GM23338 (cell line): ENCODE results near the gene TVP23A. TPM values are rescaled to one million over a fixed set of nuclear protein-coding genes. Genes with fewer than 3 reads are reported as not detected.

ENCODE experiments used
- ATAC-seq: fragments of 200-7000 bp; cut with Tn5 transposase; 3 replicates; pipeline ENCODE4 v1.9.1; 2020
- DNase-seq: peaks from one replicate; pipeline ENCODE4 v3.0.0-alpha.2; 2015; ENCODE audit warnings: low spot score
- H2AFZ ChIP-seq: fragments of 200-600 bp; sonication (generic); 2 replicates; pipeline ENCODE4 v1.8.0; 2016; ENCODE audit warnings: antibody characterized with exemption, mild to moderate bottlenecking, moderate library complexity
- H3F3A ChIP-seq: fragments of 200-600 bp; sonication (generic); replicated peaks from 2 replicates; pipeline ENCODE4 v1.8.0; 2017; ENCODE audit warnings: antibody characterized with exemption, mixed run types, low read depth
- H3K27ac ChIP-seq: fragments of 200-600 bp; sonication (generic); 2 replicates; pipeline ENCODE4 v1.6.1; 2016; ENCODE audit warnings: low read depth
- H3K27me3 ChIP-seq: fragments of 200-600 bp; sonication (generic); 2 replicates; pipeline ENCODE4 v1.8.0; 2016; ENCODE audit warnings: mild to moderate bottlenecking, mixed run types, moderate library complexity; ENCODE audit not compliant: insufficient read depth
- H3K36me3 ChIP-seq: fragments of 200-600 bp; sonication (generic); 2 replicates; pipeline ENCODE4 v1.8.0; 2016; ENCODE audit warnings: mild to moderate bottlenecking; ENCODE audit not compliant: insufficient read depth
- H3K4me1 ChIP-seq: fragments of 200-600 bp; sonication (generic); 2 replicates; pipeline ENCODE4 v1.8.0; 2016; ENCODE audit warnings: mild to moderate bottlenecking, moderate library complexity; ENCODE audit not compliant: insufficient read depth
- H3K4me2 ChIP-seq: fragments of 200-600 bp; sonication (generic); 2 replicates; pipeline ENCODE4 v1.7.1; 2017; ENCODE audit warnings: mixed run types
- H3K4me3 ChIP-seq: fragments of 200-600 bp; sonication (generic); 2 replicates; pipeline ENCODE4 v1.6.1; 2016; ENCODE audit warnings: mixed run types
- H3K79me2 ChIP-seq: fragments of 200-600 bp; sonication (generic); replicated peaks from 2 replicates; pipeline ENCODE4 v1.8.0; 2017; ENCODE audit warnings: mild to moderate bottlenecking; ENCODE audit not compliant: insufficient read depth
- H3K9me2 ChIP-seq: fragments of 200-600 bp; sonication (generic); 2 replicates; pipeline ENCODE4 v1.8.0; 2017; ENCODE audit not compliant: insufficient read depth
- H4K20me1 ChIP-seq: fragments of 200-600 bp; sonication (generic); replicated peaks from 2 replicates; pipeline ENCODE4 v1.8.0; 2017; ENCODE audit warnings: mild to moderate bottlenecking; ENCODE audit not compliant: insufficient read depth
- H3K27ac Mint-ChIP-seq: 2 replicates; pipeline ENCODE4 v1.8.0; 2020; ENCODE audit warnings: inconsistent platforms, mild to moderate bottlenecking, moderate library complexity, mixed read lengths
- H3K27me3 Mint-ChIP-seq: 3 replicates; pipeline ENCODE4 v1.8.0; 2022; ENCODE audit warnings: low read depth, mild to moderate bottlenecking, moderate library complexity, mixed read lengths, inconsistent platforms; ENCODE audit not compliant: insufficient read depth, poor library complexity
- H3K36me3 Mint-ChIP-seq: 3 replicates; pipeline ENCODE4 v1.8.0; 2021; ENCODE audit warnings: low read depth, mild to moderate bottlenecking, inconsistent platforms, moderate library complexity, mixed read lengths
- H3K4me1 Mint-ChIP-seq: 3 replicates; pipeline ENCODE4 v1.8.0; 2020; ENCODE audit warnings: mild to moderate bottlenecking, inconsistent platforms, mixed read lengths
- H3K4me3 Mint-ChIP-seq: 3 replicates; pipeline ENCODE4 v1.8.0; 2021; ENCODE audit warnings: moderate library complexity, mild to moderate bottlenecking, inconsistent platforms, mixed read lengths
- H3K9me3 Mint-ChIP-seq: 3 replicates; pipeline ENCODE4 v1.8.0; 2020; ENCODE audit warnings: moderate library complexity, mild to moderate bottlenecking, inconsistent platforms, mixed read lengths
- CREB1 ChIP-seq: fragments of 250-450 bp; sonication (Bioruptor Pico); IDR thresholded peaks from 2 replicates; pipeline ENCODE4 v1.5.0; 2020; ENCODE audit warnings: low read depth, mild to moderate bottlenecking, moderate library complexity
- CTCF ChIP-seq, 2 experiments: fragments of 200-600 bp in 1 of 2; sonication (generic) in 1 of 2; conservative IDR thresholded peaks; 2 replicates each; pipeline versions ENCODE4 v1.5.1 to v1.6.1; 2016 to 2017; ENCODE audit warnings: antibody characterized with exemption in 2 of 2, low read depth in 2 of 2, mild to moderate bottlenecking in 2 of 2, moderate library complexity in 1 of 2
- ETS1 ChIP-seq: IDR thresholded peaks from 2 replicates; pipeline ENCODE4 v1.6.1; 2016; ENCODE audit warnings: antibody characterized with exemption
- EZH2 ChIP-seq: fragments of 200-600 bp; sonication (generic); IDR thresholded peaks from one replicate; pipeline ENCODE4 v1.8.0; 2017; ENCODE audit warnings: antibody characterized with exemption, mild to moderate bottlenecking, low read depth; ENCODE audit not compliant: unreplicated experiment
- EZH2phosphoT487 ChIP-seq: fragments of 200-600 bp; sonication (generic); IDR thresholded peaks from one replicate; pipeline ENCODE4 v1.8.1; 2018; ENCODE audit warnings: antibody characterized with exemption; ENCODE audit not compliant: unreplicated experiment
- JUNB ChIP-seq: IDR thresholded peaks from one replicate; pipeline ENCODE4 v1.6.1; 2016; ENCODE audit warnings: antibody characterized with exemption; ENCODE audit not compliant: unreplicated experiment
- NANOG ChIP-seq: IDR thresholded peaks from 2 replicates; pipeline ENCODE4 v1.6.1; 2016; ENCODE audit warnings: antibody characterized with exemption, borderline replicate concordance
- POLR2AphosphoS5 ChIP-seq: IDR thresholded peaks from 2 replicates; pipeline ENCODE4 v1.6.1; 2016; ENCODE audit warnings: antibody characterized with exemption, low read depth
- REST ChIP-seq: IDR thresholded peaks from one replicate; pipeline ENCODE4 v1.6.1; 2018; ENCODE audit warnings: antibody characterized with exemption; ENCODE audit not compliant: unreplicated experiment
- STAT1 ChIP-seq: IDR thresholded peaks from one replicate; pipeline ENCODE4 v1.6.1; 2016; ENCODE audit warnings: antibody characterized with exemption; ENCODE audit not compliant: unreplicated experiment
- ZNF331 ChIP-seq: fragments of 250-450 bp; sonication (Bioruptor Pico); IDR thresholded peaks from 2 replicates; pipeline ENCODE4 v1.5.0; 2020; ENCODE audit warnings: low read depth, mild to moderate bottlenecking, moderate library complexity
- ZNF462 ChIP-seq: fragments of 250-450 bp; sonication (Bioruptor Pico); IDR thresholded peaks from 2 replicates; pipeline ENCODE4 v1.5.0; 2020; ENCODE audit warnings: mild to moderate bottlenecking, moderate library complexity
- polyA plus RNA-seq: library from polyadenylated mRNA; unstranded; fragments of >200 nt; fragmentation: Nextera tagmentation; extraction: Ambion mirVana; gene quantifications from 2 replicates; pipeline ENCODE4 v1.2.1, GENCODE V29; 2016
- total RNA-seq: library from RNA; depleted of rRNA; stranded (reverse); fragments of >200 nt; shearing (Covaris generic); gene quantifications from 2 replicates; pipeline ENCODE4 v1.2.3, GENCODE V29; 2014

The TVP23A gene
- total and polyA plus RNA-seq, 2 experiments from 2014 or later: 2.8 to 4.5 TPM

- no peak overlapping the region for H3K4me3 Mint-ChIP-seq
- H3K4me1 Mint-ChIP-seq: peaks cover 6% of the 10 kb centered on the region; the same call in 2 of the 3 replicates
- H3K27me3 ChIP-seq: no peaks in the 10 kb centered on the region
- H2AFZ ChIP-seq: no peak overlapping the region
- DNase-seq: no peak
- no peaks in the 10 kb centered on the region for H3K4me1 ChIP-seq
- no peaks in the 10 kb centered on the region for H3K9me2 ChIP-seq
- H3K36me3 ChIP-seq: no peaks in the 10 kb centered on the region
- H3K36me3 Mint-ChIP-seq: no peaks in the 10 kb centered on the region
- H3K4me3 ChIP-seq: no peak overlapping the region
- no peaks in the 10 kb centered on the region for H3K9me3 Mint-ChIP-seq
- no peaks in the 10 kb centered on the region for H3K27me3 Mint-ChIP-seq
- no peak for TF ChIP-seq JUNB
- no peak for TF ChIP-seq ZNF331 (CRISPR knock-in tag)
- TF ChIP-seq NANOG: no peak
- TF ChIP-seq REST: no peak
- TF ChIP-seq CTCF (conservative IDR thresholded peaks at IDR 0.05; ENCODE audit: low read depth in 2 of 2): no peak
- TF ChIP-seq EZH2phosphoT487: no peak
- no peak for TF ChIP-seq EZH2
- TF ChIP-seq ETS1: no peak
- TF ChIP-seq STAT1: no peak
- TF ChIP-seq ZNF462 (CRISPR knock-in tag): no peak
- no peak for TF ChIP-seq POLR2AphosphoS5
- TF ChIP-seq CREB1 (CRISPR knock-in tag): no peak
- no peak for ATAC-seq
- no peak overlapping the region for H3K27ac Mint-ChIP-seq
- no peaks in the 10 kb centered on the region for H4K20me1 ChIP-seq
- H3K27ac ChIP-seq: no peak overlapping the region
- no peaks in the 10 kb centered on the region for H3K79me2 ChIP-seq
- H3F3A ChIP-seq: no peaks in the 10 kb centered on the region
- no peak overlapping the region for H3K4me2 ChIP-seq
Observed at GRCh38 chr16:10824111-10824893, 5.7 kb upstream of the TVP23A start.
